Activated T-helper 2 cell treated with anti-CD3 and anti-CD28 coated beads, Interferon-gamma antibody, Interleukin-2, Interleukin-4, amounts not matched to agents 10 μg/mL and 5 μg/mL and 100 μg/mL, durations not matched to agents 14 hours and 24 hours and 36 hours (primary cell): ENCODE results near the gene MVB12B. TPM values are rescaled to one million over a fixed set of nuclear protein-coding genes. Genes with fewer than 3 reads are reported as not detected.

Experiments used
- DNase-seq: peaks from one replicate; pipeline ENCODE4 v3.0.0; 2021; ENCODE audit warnings: low spot score
- H3K27ac Mint-ChIP-seq: one replicate; pipeline ENCODE4 v1.8.0; 2021; ENCODE audit warnings: mixed read lengths
- H3K27me3 Mint-ChIP-seq: one replicate; pipeline ENCODE4 v1.8.0; 2021; ENCODE audit warnings: low read depth, mixed read lengths
- H3K36me3 Mint-ChIP-seq: one replicate; pipeline ENCODE4 v1.8.0; 2021; ENCODE audit warnings: low read depth, mixed read lengths
- H3K4me1 Mint-ChIP-seq: one replicate; pipeline ENCODE4 v1.8.0; 2021; ENCODE audit warnings: low read depth, mixed read lengths
- H3K4me3 Mint-ChIP-seq: one replicate; pipeline ENCODE4 v1.8.0; 2021; ENCODE audit warnings: low read depth, mild to moderate bottlenecking, moderate library complexity, mixed read lengths
- H3K9me3 Mint-ChIP-seq: one replicate; pipeline ENCODE4 v1.8.0; 2021; ENCODE audit warnings: mixed read lengths
- intact Hi-C: fragments of 100-400 bp; cut with micrococcal nuclease; formaldehyde crosslinking; loops from one replicate; pipeline ENCODE4 v1.15.1; 2023
- total RNA-seq: library from RNA; stranded (reverse); gene quantifications from 2 replicates; pipeline ENCODE4 v1.2.3, GENCODE V29; 2022

Gene MVB12B
- total RNA-seq, 1 donor from 2014 or later, result 0.50 TPM

DNA sequence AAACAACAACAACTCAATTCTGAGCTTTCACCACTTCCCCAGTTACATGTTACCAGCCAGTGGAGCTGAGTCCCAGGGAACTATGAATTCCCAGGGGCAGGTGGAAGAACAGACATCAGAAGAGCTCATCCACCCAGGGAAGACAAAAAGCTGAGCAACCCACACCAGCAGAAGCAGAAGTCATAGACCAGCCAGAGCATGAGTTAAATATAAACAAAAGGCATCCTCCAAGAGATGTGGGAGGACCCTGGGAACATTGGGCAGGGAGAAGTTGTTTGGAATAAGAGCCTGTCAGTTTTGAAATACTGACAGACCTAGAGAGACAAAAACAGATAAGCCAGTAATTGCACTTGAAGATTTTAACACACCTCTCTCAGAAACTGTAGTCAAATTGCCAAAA, 184.8 kb downstream of the MVB12B start:
- Mint-ChIP-seq H3K36me3 (no peaks in the 10 kb centered on the region), H3K4me1 (peaks cover 1% of the 10 kb centered on the region), H3K27me3 (peaks cover 59% of the 10 kb centered on the region), H3K9me3 (no peaks in the 10 kb centered on the region), H3K27ac (no peak overlapping the region), H3K4me3 (no peak overlapping the region)
- intact Hi-C loops, result no loop called here
- DNase-seq, result no peak

- Mint-ChIP-seq H3K4me1 (peaks cover 20% of the 10 kb centered on the region), H3K4me3 (no peak overlapping the region), H3K36me3 (no peaks in the 10 kb centered on the region), H3K27me3 (peaks cover 69% of the 10 kb centered on the region), H3K9me3 (no peaks in the 10 kb centered on the region), H3K27ac (no peak overlapping the region)
- intact Hi-C loops, result no loop called here
- no peak for DNase-seq
Measured at GRCh38 chr9:126513159-126514036, 186.8 kb downstream of the MVB12B start.

GRCh38 chr9:126514037-126514821, 187.6 kb downstream of the MVB12B start:
- Mint-ChIP-seq H3K36me3 (no peaks in the 10 kb centered on the region), H3K9me3 (no peaks in the 10 kb centered on the region), H3K4me3 (no peak overlapping the region), H3K27me3 (peaks cover 71% of the 10 kb centered on the region), H3K27ac (no peak overlapping the region), H3K4me1 (peaks cover 22% of the 10 kb centered on the region)
- DNase-seq, result peak; percentile 55
- intact Hi-C loops, result no loop called here

- H3K27me3 Mint-ChIP-seq, result peaks cover 69% of the 10 kb centered on the region
- H3K36me3 Mint-ChIP-seq, result no peaks in the 10 kb centered on the region
- H3K27ac Mint-ChIP-seq, result no peak overlapping the region
- H3K4me3 Mint-ChIP-seq, result no peak overlapping the region
- intact Hi-C loops, result loop anchor here (5.0 kb wide), 2 partner anchors 42 to 993 kb away; no protein-coding TSS in a partner anchor
- H3K4me1 Mint-ChIP-seq, result peaks cover 26% of the 10 kb centered on the region
- H3K9me3 Mint-ChIP-seq, result no peaks in the 10 kb centered on the region
- DNase-seq, result no peak
Measured at GRCh38 chr9:126515001-126515872, 188.6 kb downstream of the MVB12B start.

DNA sequence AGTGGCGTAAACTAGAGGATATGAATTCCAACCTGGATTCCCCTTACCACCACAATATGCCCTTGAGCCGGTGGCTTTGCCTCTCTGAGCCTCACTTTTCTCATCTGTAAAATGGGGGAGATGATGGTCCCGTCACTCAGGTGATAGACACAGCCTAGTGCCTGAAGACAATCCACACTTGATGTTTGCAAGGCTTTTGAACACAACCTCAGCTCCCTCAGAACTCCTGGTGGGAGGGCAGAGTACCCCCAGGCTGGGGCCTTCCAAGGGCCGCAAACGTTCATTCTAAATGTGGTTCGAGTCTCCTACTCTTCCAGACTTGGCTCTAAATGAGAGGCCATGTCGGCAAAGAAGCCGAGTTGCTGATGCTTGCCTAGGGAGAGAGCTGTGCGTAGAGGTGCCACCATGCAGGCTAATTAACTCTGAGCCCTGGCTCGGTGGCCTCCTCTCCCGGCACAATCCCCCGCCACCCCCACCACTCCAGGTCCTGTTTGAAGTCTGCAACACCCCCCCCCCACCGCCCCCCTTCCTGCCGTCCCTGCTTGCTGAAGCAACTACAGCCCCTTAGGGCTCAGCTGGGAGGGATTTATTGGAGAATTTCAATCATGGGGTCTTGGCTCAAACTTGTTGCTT, 189.4 kb downstream of the MVB12B start:
- no peak for DNase-seq
- Mint-ChIP-seq H3K4me3 (peak overlapping the region; percentile 11), H3K9me3 (no peaks in the 10 kb centered on the region), H3K36me3 (no peaks in the 10 kb centered on the region), H3K4me1 (peaks cover 26% of the 10 kb centered on the region), H3K27ac (no peak overlapping the region), H3K27me3 (peaks cover 68% of the 10 kb centered on the region)
- intact Hi-C loops, result loop anchor here (5.0 kb wide), 2 partner anchors 41 to 994 kb away; no protein-coding TSS in a partner anchor

- no peak for DNase-seq
- Mint-ChIP-seq H3K9me3 (no peaks in the 10 kb centered on the region), H3K27me3 (peaks cover 67% of the 10 kb centered on the region), H3K36me3 (no peaks in the 10 kb centered on the region), H3K4me1 (peaks cover 26% of the 10 kb centered on the region), H3K27ac (peak overlapping the region; percentile 74), H3K4me3 (peak overlapping the region; percentile 59)
- intact Hi-C loops, result loop anchor here (5.0 kb wide), 2 partner anchors 41 to 994 kb away; no protein-coding TSS in a partner anchor
Measured at GRCh38 chr9:126516561-126516935, 189.9 kb downstream of the MVB12B start.

GRCh38 chr9:126516936-126517832, 190.6 kb downstream of the MVB12B start:
- Mint-ChIP-seq H3K9me3 (no peaks in the 10 kb centered on the region), H3K36me3 (no peaks in the 10 kb centered on the region), H3K27me3 (peaks cover 65% of the 10 kb centered on the region), H3K4me3 (peak overlapping the region; percentile 59), H3K4me1 (peaks cover 26% of the 10 kb centered on the region), H3K27ac (peak overlapping the region; percentile 74)
- DNase-seq, result peak; percentile 68
- intact Hi-C loops, result loop anchor here (1.0 to 5.0 kb wide), 4 partner anchors 40 to 995 kb away; no protein-coding TSS in a partner anchor

GRCh38 chr9:126517833-126518356, 191.3 kb downstream of the MVB12B start:
- Mint-ChIP-seq H3K27ac (no peak overlapping the region), H3K9me3 (no peaks in the 10 kb centered on the region), H3K4me1 (peaks cover 27% of the 10 kb centered on the region), H3K27me3 (peaks cover 67% of the 10 kb centered on the region), H3K4me3 (peak overlapping the region; percentile 59), H3K36me3 (no peaks in the 10 kb centered on the region)
- intact Hi-C loops, result loop anchor here (1.0 to 5.0 kb wide), 4 partner anchors 39 to 996 kb away; no protein-coding TSS in a partner anchor
- no peak for DNase-seq

GRCh38 chr9:126518763-126519162, 192.1 kb downstream of the MVB12B start:
- no peak overlapping the region for H3K27ac Mint-ChIP-seq
- intact Hi-C loops, result loop anchor here (5.0 kb wide), 2 partner anchors 39 to 996 kb away; no protein-coding TSS in a partner anchor
- no peak overlapping the region for H3K4me3 Mint-ChIP-seq
- peaks cover 35% of the 10 kb centered on the region for H3K4me1 Mint-ChIP-seq
- H3K9me3 Mint-ChIP-seq, result no peaks in the 10 kb centered on the region
- H3K27me3 Mint-ChIP-seq, result peaks cover 66% of the 10 kb centered on the region
- DNase-seq, result no peak
- H3K36me3 Mint-ChIP-seq, result no peaks in the 10 kb centered on the region

- H3K36me3 Mint-ChIP-seq, result no peaks in the 10 kb centered on the region
- no peak overlapping the region for H3K4me3 Mint-ChIP-seq
- peaks cover 39% of the 10 kb centered on the region for H3K4me1 Mint-ChIP-seq
- H3K9me3 Mint-ChIP-seq, result no peaks in the 10 kb centered on the region
- H3K27me3 Mint-ChIP-seq, result peaks cover 71% of the 10 kb centered on the region
- no peak overlapping the region for H3K27ac Mint-ChIP-seq
- intact Hi-C loops, result loop anchor here (5.0 kb wide), 2 partner anchors 37 to 998 kb away; no protein-coding TSS in a partner anchor
- DNase-seq, result no peak
Measured at GRCh38 chr9:126519660-126520420, 193.2 kb downstream of the MVB12B start.
